ENCODE data around the gene TANGO2.

The TANGO2 gene

DNA sequence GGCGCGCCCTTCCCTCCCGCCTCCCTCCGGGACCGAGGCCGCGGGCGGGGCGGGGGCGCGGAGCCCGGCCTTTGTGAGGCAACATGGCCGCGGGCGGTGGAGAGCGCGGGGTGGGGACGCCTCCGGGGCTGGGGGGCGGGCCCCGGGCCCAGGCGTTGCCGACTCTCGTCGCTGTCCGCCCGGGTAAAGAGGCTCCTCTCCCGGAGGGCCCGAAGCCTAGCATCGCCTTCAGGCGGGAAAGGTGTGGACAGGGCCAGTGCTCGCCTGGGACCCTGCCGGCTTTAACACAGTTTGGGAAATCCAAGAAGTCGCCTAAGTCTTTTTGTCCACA, 59.5 kb downstream of the TANGO2 start:
- Histone ChIP-seq H3K27ac (peak overlapping the region; percentile 83), H3K36me3 (replicated peaks) (peaks cover 16% of the 10 kb centered on the region), H3K4me3 (ENCODE audit: low read depth, low read length) (peak overlapping the region; percentile 85), H3K27me3 (replicated peaks) (no peaks in the 10 kb centered on the region)
- peak; percentile 2 for DNase-seq
- in situ Hi-C loops (cut with HindIII; ENCODE audit: low pct_ligation_motif_present, low sequenced_read_pairs): no loop called here
- no peak for TF ChIP-seq CTCF (IDR thresholded peaks at IDR 0.05; ENCODE audit: low read depth, low read length, missing control alignments)

- peak overlapping the region; percentile 83 for H3K27ac ChIP-seq
- DNase-seq: peak; percentile 38
- peak overlapping the region; percentile 85 for H3K4me3 ChIP-seq (ENCODE audit: low read depth, low read length)
- in situ Hi-C loops (cut with HindIII; ENCODE audit: low pct_ligation_motif_present, low sequenced_read_pairs): no loop called here
- H3K36me3 ChIP-seq (replicated peaks): peaks cover 18% of the 10 kb centered on the region
- H3K27me3 ChIP-seq (replicated peaks): no peaks in the 10 kb centered on the region
- TF ChIP-seq CTCF (IDR thresholded peaks at IDR 0.05; ENCODE audit: low read depth, low read length, missing control alignments): no peak
These were observed 60.1 kb downstream of the TANGO2 start for GRCh38 chr22:20080776-20081654.

GRCh38 chr22:20083157-20083890, 62.4 kb downstream of the TANGO2 start:
- in situ Hi-C loops (cut with HindIII; ENCODE audit: low pct_ligation_motif_present, low sequenced_read_pairs): no loop called here
- no peak for TF ChIP-seq CTCF (IDR thresholded peaks at IDR 0.05; ENCODE audit: low read depth, low read length, missing control alignments)
- Histone ChIP-seq H3K27me3 (replicated peaks) (no peaks in the 10 kb centered on the region), H3K36me3 (replicated peaks) (peaks cover 40% of the 10 kb centered on the region), H3K4me3 (ENCODE audit: low read depth, low read length) (no peak overlapping the region), H3K27ac (no peak overlapping the region)
- no peak for DNase-seq

DNA sequence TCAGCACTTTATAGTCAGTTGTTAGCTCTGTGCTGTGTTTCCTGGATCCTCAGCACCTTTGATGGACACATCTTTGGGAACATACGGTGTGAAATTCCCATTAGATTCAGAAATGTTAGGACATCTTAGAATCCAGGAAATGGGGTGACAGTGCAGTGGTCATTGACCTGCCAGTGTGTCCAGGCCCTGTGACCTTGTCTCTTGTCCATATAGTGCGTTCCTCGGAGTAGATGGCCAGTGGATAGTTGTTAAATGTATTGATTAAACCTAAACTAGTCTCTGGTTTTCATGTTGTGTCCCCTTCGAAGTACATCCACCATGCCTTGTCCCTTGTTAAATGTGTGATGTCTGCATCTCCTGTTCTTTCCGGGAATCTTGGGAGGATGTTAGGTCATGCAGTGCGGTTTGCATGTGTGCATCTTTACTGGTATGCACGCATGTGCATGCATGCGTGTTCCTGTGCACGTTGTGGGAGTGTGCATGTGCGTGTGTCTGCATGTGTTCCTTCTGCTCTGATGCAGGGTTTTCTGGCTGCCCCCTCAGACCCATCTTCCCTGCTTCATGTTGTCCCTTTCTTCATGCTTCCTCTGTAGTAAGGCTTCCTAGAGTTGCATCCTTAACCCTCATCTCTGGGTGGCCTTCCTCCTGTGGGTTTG, 63.1 kb downstream of the TANGO2 start:
- no peaks in the 10 kb centered on the region for H3K27me3 ChIP-seq (replicated peaks)
- H3K36me3 ChIP-seq (replicated peaks): peaks cover 46% of the 10 kb centered on the region
- H3K27ac ChIP-seq: no peak overlapping the region
- TF ChIP-seq CTCF (IDR thresholded peaks at IDR 0.05; ENCODE audit: low read depth, low read length, missing control alignments): no peak
- no peak for DNase-seq
- in situ Hi-C loops (cut with HindIII; ENCODE audit: low pct_ligation_motif_present, low sequenced_read_pairs): no loop called here
- H3K4me3 ChIP-seq (ENCODE audit: low read depth, low read length): no peak overlapping the region

DNA sequence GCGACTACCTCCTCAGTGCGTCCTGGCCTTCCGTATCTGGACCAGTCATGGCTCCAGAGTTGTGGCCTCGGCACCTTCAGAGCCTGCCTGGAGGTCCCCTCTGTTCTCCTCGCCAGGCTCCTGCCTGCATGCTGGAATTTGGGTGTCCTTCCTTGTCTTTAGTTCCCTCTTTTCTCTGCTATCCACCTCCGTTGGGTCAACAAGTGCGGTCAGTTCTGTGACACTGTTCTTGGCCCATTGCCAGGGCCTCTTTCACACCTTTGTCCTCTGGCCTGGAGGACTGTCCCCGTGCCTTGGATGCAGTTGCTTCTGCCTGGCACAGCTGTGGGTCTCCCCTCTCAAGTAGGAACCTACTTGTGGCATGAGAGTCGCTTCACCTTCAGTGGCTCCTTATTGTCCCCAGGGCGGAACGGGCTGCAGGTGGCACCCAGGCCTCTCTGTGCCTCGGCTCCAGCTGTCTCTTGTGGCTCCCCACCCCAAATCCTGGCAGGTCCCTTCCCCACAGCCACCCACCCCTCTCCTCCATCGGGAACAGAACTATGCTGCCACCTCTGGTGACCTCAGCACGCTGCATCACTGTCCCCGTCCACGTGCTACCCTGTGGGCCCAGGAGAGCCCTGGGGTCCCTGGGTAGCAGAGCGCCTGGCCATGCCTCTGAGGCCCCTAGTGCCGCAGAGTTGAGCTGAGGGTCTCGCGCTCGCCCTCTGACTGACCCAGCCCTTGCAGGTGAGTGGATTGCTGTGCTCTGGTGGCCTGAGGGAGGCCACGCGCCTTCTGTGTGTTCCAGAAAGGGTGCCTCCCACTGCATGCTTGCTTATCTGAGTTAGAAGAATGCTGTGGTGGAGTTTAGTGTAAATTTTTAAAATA, 63.9 kb downstream of the TANGO2 start:
- H3K27ac ChIP-seq: no peak overlapping the region
- peak; percentile 60 for TF ChIP-seq CTCF (IDR thresholded peaks at IDR 0.05; ENCODE audit: low read depth, low read length, missing control alignments)

More for the DNA sequence above, 63.9 kb downstream of the TANGO2 start:
- DNase-seq: no peak
- H3K27me3 ChIP-seq (replicated peaks): no peaks in the 10 kb centered on the region
- H3K36me3 ChIP-seq (replicated peaks): peaks cover 53% of the 10 kb centered on the region
- H3K4me3 ChIP-seq (ENCODE audit: low read depth, low read length): no peak overlapping the region
- in situ Hi-C loops (cut with HindIII; ENCODE audit: low pct_ligation_motif_present, low sequenced_read_pairs): no loop called here

Measured in brain microvascular endothelial cell (primary cell).